IPS-NIHi7 (cell line): ENCODE results near the gene CPVL.

Experiments
- DNase-seq: peaks from one replicate; pipeline ENCODE4 v3.0.0; 2012; ENCODE audit warnings: mixed read lengths; ENCODE audit errors: extremely low spot score

Gene CPVL

DNA sequence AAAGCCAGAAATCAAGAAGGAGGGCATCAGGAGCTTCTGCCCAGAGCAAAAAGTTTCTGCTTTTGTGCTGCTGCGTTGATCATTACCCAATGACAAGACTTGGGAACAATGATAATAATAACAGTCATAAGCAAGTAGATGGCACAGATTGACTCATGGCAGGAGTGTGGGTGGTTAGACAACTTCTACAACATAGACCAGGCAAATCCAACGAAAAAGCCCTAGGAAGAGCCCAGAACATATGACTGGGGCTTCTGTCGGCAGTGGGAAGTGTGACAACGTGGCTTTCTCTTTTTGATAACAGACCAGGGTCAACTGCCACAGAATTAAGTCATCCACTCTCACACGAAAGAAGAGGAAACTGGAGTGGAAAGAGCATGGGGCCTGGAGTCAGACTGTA lies 102.8 kb downstream of the CPVL start:
- peak; percentile 4 for DNase-seq

DNA sequence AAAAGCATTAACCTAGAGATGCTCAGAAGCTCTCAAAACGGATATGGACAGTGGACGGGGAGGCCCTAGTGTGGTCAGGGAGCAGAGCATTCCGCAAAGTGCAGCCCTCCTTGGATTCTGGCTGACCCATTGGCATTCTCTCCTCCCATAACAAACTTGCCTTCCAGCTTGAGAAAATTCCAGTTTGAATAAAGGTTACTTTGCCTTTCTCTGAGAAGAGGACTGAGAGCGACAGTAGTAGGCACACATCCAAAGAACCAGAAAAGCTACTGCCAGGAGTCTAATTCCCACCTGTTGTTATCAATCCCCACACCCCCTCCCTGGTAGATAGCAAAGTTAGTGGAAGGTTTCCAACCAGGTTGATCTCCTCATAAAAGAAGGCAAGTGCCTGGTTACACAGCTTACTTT lies 103.5 kb downstream of the CPVL start:
- peak; percentile 9 for DNase-seq

DNA sequence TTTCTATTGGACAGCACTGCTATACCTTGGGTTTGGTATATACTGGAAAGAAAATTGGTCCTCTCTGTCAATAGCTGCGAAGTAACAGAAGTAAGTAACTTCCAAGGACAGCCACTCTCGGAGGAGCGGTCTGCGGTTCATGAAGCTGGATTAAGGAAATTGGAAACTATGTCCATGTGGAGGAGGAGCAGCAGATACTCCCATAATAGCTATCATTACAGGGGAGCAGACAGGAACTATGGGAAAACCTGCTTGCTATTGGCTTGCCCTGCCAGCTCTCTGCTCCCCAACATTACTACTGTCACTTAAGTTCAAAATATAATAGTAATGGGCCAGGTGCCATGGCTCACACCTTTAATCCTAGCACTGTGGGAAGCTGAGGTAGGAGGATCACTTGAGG lies 104.3 kb downstream of the CPVL start:
- peak; percentile 4 for DNase-seq

DNA sequence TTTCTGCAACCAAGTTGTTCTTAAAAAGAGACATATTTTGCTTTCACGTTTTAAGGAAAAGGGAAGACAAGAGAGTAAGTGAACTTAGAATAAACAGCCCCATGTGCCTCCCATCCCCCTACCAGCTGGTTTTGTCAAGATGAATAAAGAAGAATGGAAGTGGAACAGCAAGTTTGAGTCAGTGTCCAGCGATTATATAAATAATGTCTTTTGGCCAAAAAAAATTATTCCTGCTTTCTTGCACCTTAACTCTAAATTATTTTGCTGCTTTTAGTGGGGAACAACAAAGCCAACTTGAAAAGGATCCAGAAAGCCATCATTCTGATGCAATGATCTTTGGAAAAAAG lies 105.8 kb downstream of the CPVL start:
- DNase-seq, result no peak

DNA sequence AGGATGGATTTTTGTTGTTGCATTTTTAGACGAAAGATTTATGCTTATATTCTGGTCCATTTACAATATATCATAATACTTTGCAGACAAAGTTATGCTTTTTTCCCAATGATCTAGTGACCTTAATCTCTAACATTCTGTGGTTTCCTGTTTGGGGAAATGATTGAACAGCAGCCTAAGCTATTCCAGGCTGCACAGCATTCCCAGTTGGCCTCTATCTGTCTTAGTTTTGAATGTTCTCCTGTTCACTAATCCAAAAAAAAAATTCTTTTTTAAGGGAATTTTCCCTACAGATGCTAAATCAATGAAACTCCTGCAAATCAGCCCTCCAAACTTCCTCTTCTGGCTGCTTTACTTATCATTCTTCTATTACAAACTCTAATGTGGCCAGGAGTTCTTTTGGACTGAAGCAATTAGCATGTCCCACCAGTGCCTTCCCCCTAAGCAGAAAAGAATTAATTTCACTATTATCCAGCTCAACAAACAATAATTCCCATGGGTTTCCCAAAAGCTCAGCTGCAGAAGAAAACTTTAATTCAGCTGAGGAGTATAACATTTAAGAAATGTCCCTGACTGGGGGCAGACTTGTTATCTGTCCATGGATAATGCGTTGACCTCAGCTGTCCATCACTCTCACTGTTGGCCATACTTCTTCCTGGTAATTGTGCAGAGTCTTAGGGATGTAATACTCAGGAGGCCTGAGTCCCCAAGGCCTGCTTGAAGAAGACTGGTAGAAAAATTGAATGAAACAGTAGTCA lies 106.3 kb downstream of the CPVL start:
- DNase-seq, result no peak

DNA sequence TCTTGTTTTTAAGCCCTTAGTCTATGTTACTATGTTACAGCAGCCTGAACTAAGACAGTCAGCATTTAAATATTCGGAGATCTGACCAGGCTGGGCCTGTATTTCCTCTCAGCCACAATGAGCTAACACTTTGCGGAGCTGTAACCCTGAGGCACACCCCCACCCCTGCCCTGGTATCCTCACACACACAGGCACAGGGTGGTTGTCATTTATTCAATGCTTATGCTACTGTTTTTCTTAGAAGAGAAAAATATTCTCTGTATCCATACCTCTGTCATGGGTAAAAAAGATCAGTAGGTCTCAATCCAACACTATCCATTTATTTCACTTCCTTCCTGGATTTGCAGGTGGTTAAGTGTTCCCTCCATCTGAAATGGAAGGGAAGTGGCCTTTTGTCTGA lies 107.9 kb downstream of the CPVL start:
- DNase-seq, result peak; percentile 43

DNA sequence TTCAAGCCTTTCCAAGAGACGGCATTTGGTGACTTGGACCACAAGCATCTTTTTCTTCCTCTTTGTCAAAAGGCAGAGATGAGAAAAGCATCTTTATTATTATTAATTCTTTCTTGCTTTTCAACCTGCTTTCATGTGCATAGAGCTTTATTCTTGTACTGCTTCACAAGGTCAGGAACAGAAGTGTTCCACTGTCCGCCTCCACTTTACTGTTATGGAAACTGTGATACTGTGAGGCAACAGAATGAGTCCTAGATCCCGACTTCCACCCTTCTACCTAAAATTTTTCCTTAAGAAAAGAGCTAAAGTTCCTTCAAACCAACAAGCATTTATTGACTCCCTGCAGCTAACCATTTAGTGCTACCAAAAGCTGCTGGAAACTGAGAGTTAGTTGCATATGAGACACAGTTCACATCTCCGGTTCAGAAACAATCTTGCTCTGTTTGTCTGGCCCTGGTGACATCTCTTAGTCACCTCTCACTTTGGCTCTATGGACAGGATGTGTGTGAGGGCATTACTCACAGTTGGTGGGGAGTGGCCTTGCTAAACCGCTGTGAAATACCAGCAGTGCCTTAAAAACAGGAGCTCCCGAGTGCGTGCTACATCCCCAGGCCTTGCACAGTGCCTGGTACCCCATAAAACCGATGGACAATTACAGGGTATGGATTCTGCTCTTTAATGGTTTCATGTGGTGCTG lies 111.1 kb downstream of the CPVL start:
- DNase-seq, result no peak

DNA sequence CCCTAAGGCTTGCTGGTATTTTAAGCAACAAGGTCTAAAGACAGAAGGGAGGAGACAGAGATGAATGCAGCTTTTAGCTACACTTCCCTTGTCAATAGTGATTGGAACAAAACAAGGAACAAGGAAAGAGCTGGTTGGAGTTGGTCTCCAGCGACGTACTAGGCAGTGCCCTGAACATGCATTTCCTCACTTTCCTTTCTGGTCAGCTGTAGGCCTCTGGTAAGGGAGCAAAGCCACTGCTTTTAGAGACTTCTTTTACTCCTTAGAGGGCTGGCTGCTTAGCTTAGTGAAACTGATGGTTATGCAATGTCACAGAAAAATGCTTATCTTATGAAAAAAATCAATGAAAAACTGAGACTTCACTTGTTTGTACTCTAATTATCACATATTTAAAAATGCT lies 112.8 kb downstream of the CPVL start:
- DNase-seq, result peak; percentile 4

DNA sequence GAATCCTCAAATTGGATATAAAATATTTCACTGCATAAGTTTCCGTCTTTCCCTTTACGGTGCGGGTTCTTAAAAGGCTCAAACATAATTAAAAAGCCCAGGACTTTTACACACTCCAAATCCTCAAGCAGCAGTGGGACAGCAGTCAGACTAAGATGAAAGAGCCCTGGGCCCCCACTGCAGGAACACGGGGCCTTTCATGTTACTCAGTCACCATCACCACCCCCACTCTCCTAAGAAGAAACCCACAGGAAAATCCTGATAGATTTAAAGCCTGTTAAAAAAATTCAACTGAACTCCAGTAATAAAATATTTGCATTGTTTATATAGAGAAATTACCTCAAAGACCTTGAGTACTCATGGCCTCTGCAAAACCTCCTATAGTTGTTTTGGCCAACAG lies 114.2 kb downstream of the CPVL start:
- DNase-seq, result no peak

DNA sequence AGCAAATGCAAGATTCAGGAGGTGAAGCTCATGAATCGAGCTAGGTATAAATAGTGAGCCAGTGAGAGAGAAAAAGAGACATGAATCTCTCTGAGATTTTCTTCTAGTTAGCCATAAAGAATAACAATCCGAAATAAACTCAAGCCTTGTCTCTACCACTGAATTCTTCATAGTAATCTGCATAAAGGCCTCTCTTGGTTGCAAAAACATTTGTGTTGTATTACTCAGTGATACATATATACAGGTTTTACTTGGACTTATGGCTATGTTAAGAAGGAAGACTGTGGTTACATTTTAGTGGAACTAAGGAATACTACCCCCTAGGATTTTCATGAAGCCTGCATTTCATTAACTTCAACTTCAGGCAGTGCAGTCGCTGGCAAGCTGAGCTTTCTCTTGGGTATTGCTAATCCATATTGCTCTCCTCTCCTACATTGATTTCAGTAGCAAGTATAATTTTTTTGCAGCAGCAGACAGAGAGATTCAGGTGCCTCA lies 115.5 kb downstream of the CPVL start:
- no peak for DNase-seq

DNA sequence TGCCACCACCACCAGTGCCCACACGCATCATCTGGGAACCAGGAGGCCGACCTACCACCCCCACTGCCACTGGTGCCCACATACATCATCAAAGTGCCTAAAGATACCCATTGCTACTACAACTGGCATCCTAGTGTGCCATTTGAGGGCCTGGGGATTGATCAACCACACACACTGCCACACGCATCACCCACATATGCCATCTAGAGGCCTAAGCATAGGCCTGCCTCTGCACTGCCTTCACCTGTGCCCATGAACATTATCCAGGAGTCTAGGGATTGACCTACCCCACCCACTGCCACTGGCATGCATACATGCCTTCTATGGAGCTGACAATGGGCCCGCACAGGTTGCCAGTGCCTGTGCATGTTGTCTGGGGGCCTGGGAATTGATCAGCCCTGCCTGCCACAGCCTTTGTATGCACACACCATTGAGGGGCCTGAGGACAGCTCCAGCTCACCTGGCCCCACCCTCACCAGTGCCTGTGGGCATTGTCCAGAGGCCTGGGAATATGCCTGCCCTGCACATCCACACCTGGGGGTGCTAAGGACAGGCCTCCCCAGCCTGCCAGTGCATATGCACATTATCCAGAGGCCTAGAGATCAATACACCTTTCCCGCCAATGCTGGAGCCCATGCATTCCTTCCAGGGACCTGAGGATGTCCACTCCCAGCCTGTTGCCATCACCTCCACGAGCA lies 123.9 kb downstream of the CPVL start:
- no peak for DNase-seq

DNA sequence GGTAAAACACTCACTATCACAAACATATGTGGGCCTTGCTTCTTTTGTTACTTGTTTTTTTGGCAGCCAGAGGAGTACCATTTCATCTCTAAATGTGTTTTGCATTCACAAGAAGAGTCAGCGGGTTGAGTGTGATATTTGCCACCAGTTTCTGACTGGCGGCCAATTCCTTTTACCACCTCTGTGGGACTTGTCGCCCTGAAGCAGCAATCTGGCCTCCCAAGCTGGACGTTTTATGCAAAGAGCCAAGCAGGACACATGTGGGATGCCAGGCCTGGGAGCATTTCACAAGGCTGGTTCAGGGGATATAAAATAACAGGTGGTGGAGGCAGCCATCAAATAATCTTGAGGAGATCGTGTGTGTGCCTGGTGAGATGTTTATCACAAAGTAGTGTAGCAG lies 126.4 kb downstream of the CPVL start:
- no peak for DNase-seq

DNA sequence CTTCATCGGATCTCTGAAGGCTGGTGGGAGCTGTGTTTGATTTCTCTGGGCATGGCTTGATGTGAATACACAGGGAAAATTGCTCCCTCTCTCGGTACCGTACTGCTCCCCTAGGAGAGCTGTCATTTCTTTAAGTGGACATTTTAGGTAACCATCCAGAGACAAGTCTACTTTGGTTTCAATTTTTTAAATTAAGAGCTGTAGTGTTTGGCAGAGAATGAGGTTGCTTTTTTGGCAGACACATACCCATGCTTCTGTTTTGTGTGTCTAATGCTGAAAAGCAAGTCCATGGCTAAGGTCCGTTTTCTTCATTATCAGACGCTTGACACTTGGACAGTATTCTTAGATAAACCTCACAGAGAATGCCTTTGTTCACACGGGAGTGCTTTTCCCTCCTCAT lies 127.0 kb downstream of the CPVL start:
- DNase-seq, result no peak

DNA sequence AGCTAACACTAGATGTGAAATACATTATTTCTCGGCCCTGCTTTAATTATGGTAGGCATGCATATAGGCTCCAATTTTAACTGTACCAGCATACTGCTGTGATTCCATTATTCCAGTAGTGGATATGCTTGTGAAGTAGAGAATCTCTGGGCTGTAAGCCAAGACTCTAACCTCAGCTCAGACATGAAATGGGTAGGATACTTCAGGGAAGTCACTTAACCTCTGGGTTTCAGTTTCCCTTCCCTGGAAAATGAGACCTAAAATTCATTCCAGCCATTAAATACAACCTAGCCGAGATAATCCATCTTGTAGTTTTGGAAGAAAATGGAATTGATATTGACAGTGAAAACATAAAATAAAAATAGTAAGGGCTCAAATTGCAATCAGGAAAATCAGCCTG lies 128.6 kb downstream of the CPVL start:
- no peak for DNase-seq

DNA sequence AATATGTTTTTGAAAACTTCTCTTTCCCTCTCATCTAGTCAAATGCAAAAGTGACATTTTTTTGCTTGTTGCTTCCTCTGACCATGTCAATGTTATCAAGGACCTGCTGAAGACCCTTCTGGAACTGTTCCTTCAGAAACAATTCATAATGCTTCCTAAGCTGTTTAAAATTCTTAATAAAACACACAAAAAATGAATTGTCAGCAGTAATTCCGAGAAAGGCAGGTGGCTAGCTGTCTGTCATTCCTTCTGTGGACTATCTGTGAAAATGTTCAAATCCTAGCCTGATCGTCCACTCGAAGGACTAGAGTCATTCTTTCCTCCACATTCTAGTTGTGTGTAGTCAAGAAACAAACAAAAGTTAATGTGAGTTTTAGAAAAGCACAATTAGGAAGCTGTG lies 131.6 kb downstream of the CPVL start:
- DNase-seq, result no peak

DNA sequence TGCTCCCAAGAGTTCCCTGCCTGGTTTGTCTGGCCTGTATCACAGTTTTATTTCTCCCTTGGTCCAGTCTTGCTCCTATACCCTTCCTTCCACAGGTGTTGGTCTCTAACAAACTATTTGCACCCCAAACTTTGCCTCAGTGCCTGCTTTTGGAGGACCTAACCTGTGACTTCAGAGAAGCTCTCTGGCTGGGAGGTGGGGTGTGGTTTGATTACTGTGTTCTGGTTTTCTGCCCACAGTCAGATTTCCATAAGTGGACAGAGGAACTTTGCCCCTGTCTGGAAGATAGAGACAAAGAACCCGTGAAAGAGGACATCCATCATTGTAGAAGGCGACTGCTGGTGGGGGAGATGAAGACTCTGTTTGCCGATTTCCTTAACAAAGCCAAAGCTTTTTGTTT lies 132.4 kb downstream of the CPVL start:
- DNase-seq, result no peak

DNA sequence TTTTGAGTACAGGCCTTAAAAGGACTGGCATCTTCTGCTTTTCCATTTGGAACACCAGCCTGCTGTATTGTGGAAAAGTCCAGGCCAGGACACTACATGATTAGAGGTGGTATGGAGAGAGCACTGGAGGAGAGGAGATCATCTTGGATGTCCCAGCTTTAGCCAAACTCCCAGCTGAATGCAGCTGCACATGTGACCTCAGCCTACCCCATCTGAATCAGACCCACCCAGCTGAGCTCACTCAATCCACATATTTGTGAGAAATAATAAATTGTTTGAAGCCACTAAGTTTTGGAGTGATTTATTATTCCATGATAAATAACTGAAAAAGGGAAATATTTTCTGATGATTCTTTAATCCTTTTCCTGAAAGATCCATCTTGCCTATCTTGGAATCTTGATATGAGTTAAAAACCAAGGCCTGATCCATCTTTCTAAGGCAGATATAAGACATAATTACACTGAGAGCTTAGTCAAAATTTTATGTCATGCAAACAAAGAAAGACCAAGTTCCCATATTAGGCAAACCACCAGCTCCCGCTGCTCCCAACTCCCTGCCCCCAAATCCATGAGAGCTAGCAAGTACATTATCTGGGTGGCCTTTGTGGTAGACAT lies 133.1 kb downstream of the CPVL start:
- DNase-seq, result no peak

DNA sequence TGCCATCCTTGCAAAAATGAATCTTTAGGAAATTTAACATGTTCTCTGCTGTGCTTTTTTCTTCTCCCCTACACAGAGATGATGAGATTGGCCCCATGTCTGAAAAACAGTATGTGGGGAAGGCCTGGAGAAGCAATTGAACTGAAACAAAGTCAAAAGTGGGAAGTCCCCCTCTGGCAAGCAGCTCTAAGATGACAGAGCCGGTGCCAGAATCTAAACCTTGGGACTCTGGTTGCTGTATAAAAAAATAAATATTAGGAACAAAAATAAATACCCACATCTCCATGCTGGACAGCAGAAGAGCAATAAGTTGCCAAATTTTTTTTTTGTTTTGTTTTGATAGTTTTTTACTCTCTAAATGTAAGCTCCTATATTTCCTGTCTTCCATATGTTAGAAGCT lies 136.4 kb downstream of the CPVL start:
- DNase-seq, result no peak

DNA sequence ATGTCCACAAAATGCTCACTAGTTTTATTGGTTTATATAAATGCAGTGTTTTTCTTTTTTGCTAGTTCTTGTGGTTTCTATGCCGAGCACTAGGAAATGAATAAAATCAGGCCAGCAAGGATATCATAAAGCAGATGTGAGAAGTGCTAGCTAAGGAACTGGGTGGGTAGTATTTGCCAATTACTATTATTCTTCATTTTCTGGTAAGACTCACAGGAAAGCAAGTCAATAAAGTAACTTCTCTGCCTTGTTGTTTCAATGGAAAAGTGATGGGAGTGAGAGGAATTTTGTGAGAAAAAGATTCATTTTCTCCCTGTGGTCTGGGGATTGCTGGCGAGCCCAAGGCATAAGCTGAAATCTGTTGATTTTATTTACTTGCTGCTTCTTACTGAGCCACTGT lies 137.7 kb downstream of the CPVL start:
- DNase-seq, result no peak

DNA sequence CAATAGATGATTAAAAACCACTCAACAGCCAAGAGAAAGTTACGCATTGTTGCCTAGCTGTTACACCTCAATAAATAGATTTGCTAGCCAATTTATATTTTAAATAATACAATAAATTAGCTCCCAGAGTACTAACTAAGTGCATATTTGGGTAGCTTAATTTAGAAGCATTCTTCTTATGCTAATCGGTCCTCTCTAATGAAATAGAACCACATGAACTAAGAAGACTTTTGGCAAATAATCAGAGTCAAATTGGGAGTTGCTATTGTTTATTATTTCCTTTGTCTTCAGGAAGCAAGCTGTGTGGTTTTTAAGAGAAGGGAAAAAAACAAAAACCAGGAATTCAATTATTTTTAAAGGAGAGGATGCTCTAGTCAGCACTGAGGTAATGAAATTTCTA lies 139.2 kb downstream of the CPVL start:
- no peak for DNase-seq

DNA sequence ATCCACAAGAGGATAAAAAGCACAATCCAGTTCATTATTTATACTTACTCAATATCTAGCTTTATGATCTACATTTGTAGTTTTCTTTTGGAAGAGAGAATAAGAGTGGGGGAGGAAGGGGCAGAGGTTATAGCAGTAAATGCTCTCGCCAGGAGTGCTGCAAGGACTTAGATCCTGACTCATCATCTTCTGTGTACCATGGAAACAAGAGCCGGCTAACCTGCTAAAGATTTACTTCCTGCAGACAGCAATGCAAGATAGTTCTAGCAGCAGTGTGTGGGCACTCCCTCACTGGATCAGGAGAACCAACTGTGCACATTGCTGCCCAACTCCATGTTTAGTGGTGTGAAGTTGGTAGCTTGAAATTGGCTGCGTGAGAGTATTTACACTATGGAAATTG lies 140.5 kb downstream of the CPVL start:
- no peak for DNase-seq

DNA sequence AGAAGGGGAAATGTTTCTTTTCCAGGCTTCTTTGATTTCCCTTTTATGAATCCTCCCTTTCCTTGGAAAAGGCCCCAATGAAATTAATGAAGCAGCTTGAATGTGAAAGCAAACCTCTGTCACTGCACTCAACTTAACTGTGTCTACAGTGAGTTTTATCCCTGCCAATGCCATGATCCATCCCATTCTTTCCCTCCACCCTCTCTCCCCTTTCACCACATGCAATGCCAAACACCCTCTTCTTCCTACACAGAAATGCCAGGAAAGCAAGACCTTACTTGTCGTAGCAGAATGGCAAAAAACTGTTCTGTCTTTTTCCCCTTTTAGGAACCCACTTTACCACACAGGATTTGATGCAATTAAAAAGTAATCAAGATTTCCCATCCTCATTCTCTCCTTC lies 140.9 kb downstream of the CPVL start:
- DNase-seq, result no peak

DNA sequence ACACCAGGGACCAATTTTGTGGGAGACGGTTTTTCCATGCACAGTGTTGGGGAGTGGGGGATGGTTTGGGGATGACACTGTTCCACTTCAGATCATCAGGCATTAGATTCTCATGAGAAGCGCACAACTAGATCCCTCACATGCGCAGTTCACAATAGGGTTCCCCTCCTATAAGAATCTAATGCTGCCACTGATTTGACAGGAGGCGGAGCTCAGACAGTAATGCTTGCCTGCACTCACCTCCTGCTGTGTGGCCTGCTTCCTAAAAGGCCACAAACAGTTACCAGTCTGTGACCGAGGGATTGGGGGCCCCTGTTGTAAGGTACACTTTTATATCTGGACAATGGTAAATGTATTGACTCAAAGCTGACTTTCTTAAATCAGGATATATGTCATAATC lies 142.6 kb downstream of the CPVL start:
- no peak for DNase-seq
